GM12875 (cell line): ENCODE measurements around the gene KRT71.

Experiments used
- H3K4me3 ChIP-seq: one replicate; pipeline ENCODE4 v1.5.1; 2011; ENCODE audit warnings: low read depth, low read length, control low read depth
- CTCF ChIP-seq: IDR thresholded peaks from 2 replicates; pipeline ENCODE4 v1.5.1; 2011; ENCODE audit warnings: low read depth, mild to moderate bottlenecking, control low read depth, inconsistent platforms, low read length, moderate library complexity, borderline replicate concordance; ENCODE audit not compliant: insufficient read depth

The KRT71 gene

GRCh38 chr12:52517888-52518287 lies 35.1 kb downstream of the KRT71 start:
- TF ChIP-seq CTCF, result no peak
- no peak overlapping the region for H3K4me3 ChIP-seq

GRCh38 chr12:52517005-52517835 lies 35.7 kb downstream of the KRT71 start:
- no peak for TF ChIP-seq CTCF
- H3K4me3 ChIP-seq, result no peak overlapping the region

DNA sequence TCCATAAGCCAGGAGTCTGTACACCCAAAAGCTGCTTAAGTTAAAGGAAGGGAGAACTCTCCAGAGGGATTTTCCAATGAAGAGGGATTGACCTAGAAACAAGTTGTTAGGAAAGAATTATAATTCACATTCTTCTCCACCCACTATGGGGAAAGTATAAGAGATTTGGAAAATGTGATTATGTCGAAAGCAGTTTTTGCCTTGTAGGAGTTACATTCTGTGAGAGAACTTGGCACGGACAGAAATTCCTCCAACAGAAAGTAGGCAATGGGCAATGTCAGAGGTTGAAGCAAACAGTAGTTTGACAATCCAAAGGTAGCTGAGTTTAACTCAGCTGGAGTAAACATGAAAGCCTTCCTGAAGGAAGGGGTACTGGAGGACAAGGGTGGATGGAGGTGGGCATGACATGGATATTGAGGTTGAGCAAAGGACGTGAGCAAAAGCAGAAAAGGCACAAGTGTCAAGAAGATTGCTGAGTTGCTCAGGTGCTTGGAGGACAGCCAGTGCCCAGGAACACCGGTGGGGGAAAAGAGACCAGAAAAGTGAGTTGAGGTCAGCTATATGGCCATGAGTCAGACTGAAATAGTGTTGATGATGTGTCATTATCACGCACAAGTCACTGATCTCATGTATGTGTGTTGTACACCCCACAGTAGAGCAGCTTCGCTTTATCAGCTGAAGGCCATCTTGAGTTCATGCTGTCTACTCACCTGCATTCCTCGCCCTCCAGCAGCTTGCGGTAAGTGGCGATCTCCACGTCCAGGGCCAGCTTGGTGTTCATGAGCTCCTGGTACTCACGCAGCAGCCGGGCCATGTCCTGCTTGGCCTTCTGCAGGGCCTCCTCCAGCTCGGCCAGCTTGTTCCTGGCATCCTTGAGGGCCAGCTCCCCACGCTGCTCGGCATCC lies 36.8 kb downstream of the KRT71 start:
- no peak overlapping the region for H3K4me3 ChIP-seq
- no peak for TF ChIP-seq CTCF

GRCh38 chr12:52515319-52515646 lies 37.7 kb downstream of the KRT71 start:
- TF ChIP-seq CTCF, result no peak
- no peak overlapping the region for H3K4me3 ChIP-seq

GRCh38 chr12:52514471-52515318 lies 38.2 kb downstream of the KRT71 start:
- no peak for TF ChIP-seq CTCF
- no peak overlapping the region for H3K4me3 ChIP-seq

GRCh38 chr12:52513736-52514135 lies 39.2 kb downstream of the KRT71 start:
- TF ChIP-seq CTCF, result no peak
- no peak overlapping the region for H3K4me3 ChIP-seq
